ENCODE measurements around the gene HNRNPF. TPM values are rescaled to one million over a fixed set of nuclear protein-coding genes. Genes with fewer than 3 reads are reported as not detected.

Gene HNRNPF
- total and polyA plus RNA-seq, 12 donors: 48.7 to 207 (median 139) TPM

DNA sequence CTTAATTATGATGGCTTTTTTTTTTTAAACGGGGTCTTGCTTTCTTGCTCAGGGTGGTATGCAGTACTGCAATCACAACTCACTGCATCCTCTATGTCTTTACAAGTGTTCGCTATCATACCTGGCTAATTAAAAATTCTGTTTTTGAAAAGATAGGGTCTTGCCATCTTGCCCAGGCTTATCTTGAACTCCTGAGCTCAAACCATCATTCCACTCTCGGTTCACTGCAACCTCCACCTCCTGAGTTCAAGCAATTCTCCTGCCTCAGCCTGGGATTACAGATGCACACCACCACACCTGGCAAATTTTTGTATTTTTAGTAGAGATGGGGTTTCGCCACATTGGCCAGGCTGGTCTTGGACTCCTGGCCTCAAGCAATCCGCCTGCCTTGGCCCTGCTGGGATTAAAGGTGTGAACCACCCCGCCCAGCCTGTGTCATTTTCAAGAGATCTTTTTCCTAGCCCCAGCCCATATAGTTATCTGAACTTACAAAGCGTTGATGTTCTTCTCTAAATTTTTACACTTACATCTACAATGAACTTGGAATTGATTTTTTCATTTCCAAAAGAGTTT, 6.0 kb downstream of the HNRNPF start:
- 90 to 93% (median 91%) methylated on average over 7 of the region's 7 CpGs for WGBS, 4 donors
- H3K4me1 ChIP-seq (replicated peaks in 1 of 2): peaks cover 39 to 84% of the 10 kb centered on the region in 2 donors

DNA sequence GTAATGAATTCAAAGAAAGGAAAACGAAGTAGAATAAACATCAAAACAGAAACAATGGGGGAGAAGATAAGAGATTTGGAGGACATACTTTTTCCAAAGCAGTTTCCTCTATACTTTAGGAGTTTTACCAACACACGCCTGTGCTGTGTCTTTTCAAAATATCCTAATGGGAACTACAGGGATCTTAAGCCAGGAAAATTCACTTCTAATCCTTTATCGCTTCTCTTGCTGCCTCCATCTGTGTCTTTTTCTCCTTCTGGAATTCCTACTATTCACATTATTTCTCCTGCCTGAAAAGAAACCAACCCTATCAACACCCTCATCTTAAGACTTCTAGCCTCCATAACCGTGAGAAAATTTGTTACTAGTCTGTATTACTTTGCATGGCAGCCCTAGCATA, 6.8 kb downstream of the HNRNPF start:
- peaks cover 0 to 4% of the 10 kb centered on the region in 2 donors for H3K36me3 ChIP-seq (replicated peaks in 1 of 2)
- no peaks in the 10 kb centered on the region for H3K27me3 ChIP-seq
- 53 to 56% (median 55%) methylated on average over 4 of the region's 4 CpGs for WGBS, 4 donors
- TF ChIP-seq, protein P1, sequence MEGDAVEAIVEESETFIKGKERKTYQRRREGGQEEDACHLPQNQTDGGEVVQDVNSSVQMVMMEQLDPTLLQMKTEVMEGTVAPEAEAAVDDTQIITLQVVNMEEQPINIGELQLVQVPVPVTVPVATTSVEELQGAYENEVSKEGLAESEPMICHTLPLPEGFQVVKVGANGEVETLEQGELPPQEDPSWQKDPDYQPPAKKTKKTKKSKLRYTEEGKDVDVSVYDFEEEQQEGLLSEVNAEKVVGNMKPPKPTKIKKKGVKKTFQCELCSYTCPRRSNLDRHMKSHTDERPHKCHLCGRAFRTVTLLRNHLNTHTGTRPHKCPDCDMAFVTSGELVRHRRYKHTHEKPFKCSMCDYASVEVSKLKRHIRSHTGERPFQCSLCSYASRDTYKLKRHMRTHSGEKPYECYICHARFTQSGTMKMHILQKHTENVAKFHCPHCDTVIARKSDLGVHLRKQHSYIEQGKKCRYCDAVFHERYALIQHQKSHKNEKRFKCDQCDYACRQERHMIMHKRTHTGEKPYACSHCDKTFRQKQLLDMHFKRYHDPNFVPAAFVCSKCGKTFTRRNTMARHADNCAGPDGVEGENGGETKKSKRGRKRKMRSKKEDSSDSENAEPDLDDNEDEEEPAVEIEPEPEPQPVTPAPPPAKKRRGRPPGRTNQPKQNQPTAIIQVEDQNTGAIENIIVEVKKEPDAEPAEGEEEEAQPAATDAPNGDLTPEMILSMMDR (IDR thresholded peaks at IDR 0.05): no peak
- no peak for TF ChIP-seq POLR2A (IDR thresholded peaks at IDR 0.05)
- no peaks in the 10 kb centered on the region for H3K9me3 ChIP-seq (replicated peaks in 1 of 3)
- no peak overlapping the region for H3K27ac ChIP-seq
- H3K4me1 ChIP-seq (replicated peaks in 1 of 2): peaks cover 43 to 89% of the 10 kb centered on the region in 2 donors
- H3K4me3 ChIP-seq: no peak overlapping the region
- intact Hi-C loops (cut with DNase I): no loop called here
- DNase-seq: no peak

More for the DNA sequence above, 6.0 kb downstream of the HNRNPF start:
- H3K27ac ChIP-seq: no peak overlapping the region
- no peak for DNase-seq
- no peaks in the 10 kb centered on the region for H3K9me3 ChIP-seq (replicated peaks in 1 of 3)
- TF ChIP-seq, protein P1 (IDR thresholded peaks at IDR 0.05): no peak
- TF ChIP-seq POLR2A (IDR thresholded peaks at IDR 0.05): no peak
- no peaks in the 10 kb centered on the region for H3K27me3 ChIP-seq
- intact Hi-C loops (cut with DNase I): no loop called here
- peaks cover 0 to 4% of the 10 kb centered on the region in 2 donors for H3K36me3 ChIP-seq (replicated peaks in 1 of 2)
- no peak overlapping the region for H3K4me3 ChIP-seq

DNA sequence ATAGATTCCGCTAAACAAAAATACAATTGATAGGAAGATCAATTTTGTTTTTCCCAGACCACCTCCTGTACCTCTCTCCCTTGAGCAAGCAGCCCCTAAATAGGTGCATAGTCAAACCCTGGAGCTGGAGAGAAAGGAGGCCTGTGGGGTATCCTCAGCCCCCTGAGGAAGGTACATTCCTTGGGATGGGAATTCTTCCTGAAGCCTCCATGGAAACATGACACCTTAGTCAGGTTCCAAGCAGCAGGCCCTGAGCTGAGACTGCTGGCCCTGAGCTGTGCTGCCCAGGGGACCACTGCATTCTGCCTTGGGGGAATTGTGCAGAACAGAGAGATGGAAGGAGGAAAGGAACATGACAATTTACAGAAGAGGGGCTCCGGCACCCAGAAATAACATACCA, 7.4 kb downstream of the HNRNPF start:
- Histone ChIP-seq H3K27ac (peak overlapping the region in 1 of 5 donors; percentile 9), H3K36me3 (replicated peaks in 1 of 2) (peaks cover 0 to 4% of the 10 kb centered on the region in 2 donors), H3K4me1 (replicated peaks in 1 of 2) (peaks cover 42 to 88% of the 10 kb centered on the region in 2 donors), H3K9me3 (replicated peaks in 1 of 3) (no peaks in the 10 kb centered on the region), H3K4me3 (no peak overlapping the region), H3K27me3 (no peaks in the 10 kb centered on the region)
- TF ChIP-seq, protein P1 (IDR thresholded peaks at IDR 0.05): no peak
- no peak for TF ChIP-seq POLR2A (IDR thresholded peaks at IDR 0.05)
- DNase-seq: no peak
- 71 to 94% (median 82%) methylated on average over 2 of the region's 2 CpGs for WGBS, 4 donors
- intact Hi-C loops (cut with DNase I): no loop called here

DNA sequence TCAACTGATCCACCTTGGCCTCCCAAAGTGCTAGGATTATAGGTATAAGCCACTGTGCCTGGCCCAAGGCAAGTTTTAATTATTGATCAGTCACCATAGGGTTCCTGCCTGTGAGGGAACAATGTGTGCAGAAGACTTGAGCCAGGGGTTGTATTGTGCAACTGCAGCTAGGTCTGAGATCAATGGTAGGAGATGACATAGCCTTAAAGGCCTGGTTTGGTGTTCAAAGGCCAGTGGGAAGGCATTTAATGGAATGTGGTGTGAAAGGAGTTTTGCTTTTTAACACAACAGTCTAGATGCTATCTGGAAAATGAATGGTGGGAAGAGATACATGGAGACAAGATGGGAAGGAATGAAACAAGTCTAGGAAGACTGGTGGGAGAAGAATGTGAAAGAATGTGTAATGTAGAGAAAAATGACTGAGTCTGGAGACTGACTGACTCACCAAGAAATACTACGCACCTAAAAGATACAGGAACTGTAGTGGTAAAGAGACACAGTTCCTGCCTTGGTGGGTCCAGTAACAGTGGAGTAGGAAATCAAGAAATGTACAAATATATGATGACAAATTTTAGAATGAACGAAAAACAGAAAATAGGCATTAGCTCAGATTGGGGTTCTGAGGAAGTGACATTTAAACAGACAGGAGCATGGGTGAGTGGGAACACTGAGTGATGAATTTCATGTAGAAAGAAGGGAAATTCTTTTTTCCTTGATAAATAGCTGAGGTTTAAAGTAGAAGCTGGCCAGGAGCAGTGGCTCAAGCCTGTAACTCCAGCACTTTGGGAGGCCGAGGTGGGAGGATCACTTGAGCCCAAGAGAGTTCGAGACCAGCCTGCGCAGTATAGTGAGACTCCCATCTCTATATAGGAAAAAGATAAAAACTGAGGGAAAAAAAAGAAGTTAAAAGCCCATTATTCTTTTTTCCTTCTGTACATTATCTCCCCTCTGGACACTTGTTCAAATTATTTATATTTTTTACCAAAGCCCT, 9.4 kb downstream of the HNRNPF start:
- no peak overlapping the region for H3K4me3 ChIP-seq
- peaks cover 29 to 84% of the 10 kb centered on the region in 2 donors for H3K4me1 ChIP-seq (replicated peaks in 1 of 2)
- no peaks in the 10 kb centered on the region for H3K9me3 ChIP-seq (replicated peaks in 1 of 3)
- intact Hi-C loops (cut with DNase I): loop anchor here in 1 of 2 donors (5.0 kb wide), 1 partner anchor 38 kb away; the partner anchor contains the start of gene ZNF487
- no peaks in the 10 kb centered on the region for H3K27me3 ChIP-seq
- peak in 1 of 7 donors; percentile 48 for DNase-seq
- peaks cover 0 to 4% of the 10 kb centered on the region in 2 donors for H3K36me3 ChIP-seq (replicated peaks in 1 of 2)
- H3K27ac ChIP-seq: peak overlapping the region in 1 of 5 donors; percentile 44
- TF ChIP-seq POLR2A (IDR thresholded peaks at IDR 0.05): no peak
- TF ChIP-seq, protein P1 (IDR thresholded peaks at IDR 0.05): no peak
- WGBS, 4 donors: 83 to 89% (median 88%) methylated on average over 5 of the region's 5 CpGs
